ENCODE measurements around the gene SIGLEC7.

DNA sequence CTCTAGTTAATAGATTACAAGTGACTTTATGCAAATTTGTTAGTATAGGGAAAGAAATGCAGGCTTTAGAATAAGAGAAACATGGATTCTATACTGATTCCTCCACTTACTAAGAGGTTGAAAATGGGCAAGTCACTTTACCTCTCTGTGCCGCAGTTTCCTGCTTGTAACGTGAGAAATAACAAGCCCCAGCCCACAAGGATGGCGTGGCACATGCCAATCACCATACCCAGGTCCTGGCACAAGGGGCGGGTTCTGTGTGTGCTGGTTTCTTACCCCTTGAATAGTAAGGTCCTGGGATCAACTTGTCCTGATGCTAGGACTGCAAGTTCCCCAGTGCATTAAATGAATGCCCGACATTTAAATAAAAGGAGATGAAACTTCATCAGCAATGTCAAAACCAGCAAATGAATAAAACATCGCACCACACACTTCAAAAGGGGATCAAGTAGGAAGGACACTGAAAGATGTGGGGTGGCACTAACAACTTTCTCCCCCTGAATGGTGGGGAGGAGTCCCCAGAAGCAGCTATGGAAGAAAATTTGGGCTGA, 25.3 kb upstream of the SIGLEC7 start:
- TF ChIP-seq, protein P1, sequence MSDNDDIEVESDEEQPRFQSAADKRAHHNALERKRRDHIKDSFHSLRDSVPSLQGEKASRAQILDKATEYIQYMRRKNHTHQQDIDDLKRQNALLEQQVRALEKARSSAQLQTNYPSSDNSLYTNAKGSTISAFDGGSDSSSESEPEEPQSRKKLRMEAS (IDR thresholded peaks at IDR 0.05; ENCODE audit: low read depth, low read length) = no peak
- TF ChIP-seq, protein P2, sequence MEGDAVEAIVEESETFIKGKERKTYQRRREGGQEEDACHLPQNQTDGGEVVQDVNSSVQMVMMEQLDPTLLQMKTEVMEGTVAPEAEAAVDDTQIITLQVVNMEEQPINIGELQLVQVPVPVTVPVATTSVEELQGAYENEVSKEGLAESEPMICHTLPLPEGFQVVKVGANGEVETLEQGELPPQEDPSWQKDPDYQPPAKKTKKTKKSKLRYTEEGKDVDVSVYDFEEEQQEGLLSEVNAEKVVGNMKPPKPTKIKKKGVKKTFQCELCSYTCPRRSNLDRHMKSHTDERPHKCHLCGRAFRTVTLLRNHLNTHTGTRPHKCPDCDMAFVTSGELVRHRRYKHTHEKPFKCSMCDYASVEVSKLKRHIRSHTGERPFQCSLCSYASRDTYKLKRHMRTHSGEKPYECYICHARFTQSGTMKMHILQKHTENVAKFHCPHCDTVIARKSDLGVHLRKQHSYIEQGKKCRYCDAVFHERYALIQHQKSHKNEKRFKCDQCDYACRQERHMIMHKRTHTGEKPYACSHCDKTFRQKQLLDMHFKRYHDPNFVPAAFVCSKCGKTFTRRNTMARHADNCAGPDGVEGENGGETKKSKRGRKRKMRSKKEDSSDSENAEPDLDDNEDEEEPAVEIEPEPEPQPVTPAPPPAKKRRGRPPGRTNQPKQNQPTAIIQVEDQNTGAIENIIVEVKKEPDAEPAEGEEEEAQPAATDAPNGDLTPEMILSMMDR (IDR thresholded peaks at IDR 0.05; ENCODE audit: low read depth, low read length) = no peak

Measured in NB4 (cell line).